Gastrocnemius medialis (tissue), 4 donors: Measurements from ENCODE around the gene DNAJC5G.
"Not testable (repeated sequence)": the region's sequence is repeated elsewhere in the genome, so short reads cannot be mapped to it uniquely, and the experiment has no call there.

Experiments
- POLR2A ChIP-seq, 2 donors: fragments of 450-650 bp; IDR thresholded peaks; one replicate each; pipeline ENCODE4 v1.6.1; 2017; ENCODE audit warnings: antibody characterized with exemption in 2 of 2, mild to moderate bottlenecking in 2 of 2, moderate library complexity in 2 of 2
- TF ChIP-seq, protein P1 (sequence below), 5 experiments: fragments of 450-650 bp in 3 of 5; fragments of 200-600 bp in 2 of 5; sonication (generic) in 2 of 5; IDR thresholded peaks in 4 of 5; conservative IDR thresholded peaks in 1 of 5; 1 replicate in 4 of 5; 2 replicates in 1 of 5; pipeline ENCODE4 v1.5.1; 2016 to 2019; ENCODE audit warnings: antibody characterized with exemption in 5 of 5, mild to moderate bottlenecking in 3 of 5, moderate library complexity in 3 of 5

DNA sequence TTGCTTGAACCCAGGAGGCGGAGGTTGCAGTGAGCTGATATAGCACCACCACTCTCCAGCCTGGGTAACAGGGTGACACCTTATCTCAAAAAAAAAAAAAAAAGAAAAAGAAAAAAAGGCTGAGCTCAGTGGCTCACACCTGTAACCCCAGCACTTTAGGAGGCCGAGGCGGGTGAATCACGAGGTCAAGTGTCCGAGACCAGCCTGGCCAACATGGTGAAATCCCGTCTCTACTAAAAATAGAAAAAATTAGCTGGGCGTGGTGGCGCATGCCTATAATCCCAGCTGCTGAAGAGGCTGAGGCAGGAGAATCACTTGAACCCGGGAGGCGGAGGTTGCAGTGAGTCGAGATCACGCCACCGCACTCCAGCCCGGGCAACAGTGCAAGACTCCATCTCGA is 44.6 kb downstream of the DNAJC5G start:
- TF ChIP-seq, protein P1, sequence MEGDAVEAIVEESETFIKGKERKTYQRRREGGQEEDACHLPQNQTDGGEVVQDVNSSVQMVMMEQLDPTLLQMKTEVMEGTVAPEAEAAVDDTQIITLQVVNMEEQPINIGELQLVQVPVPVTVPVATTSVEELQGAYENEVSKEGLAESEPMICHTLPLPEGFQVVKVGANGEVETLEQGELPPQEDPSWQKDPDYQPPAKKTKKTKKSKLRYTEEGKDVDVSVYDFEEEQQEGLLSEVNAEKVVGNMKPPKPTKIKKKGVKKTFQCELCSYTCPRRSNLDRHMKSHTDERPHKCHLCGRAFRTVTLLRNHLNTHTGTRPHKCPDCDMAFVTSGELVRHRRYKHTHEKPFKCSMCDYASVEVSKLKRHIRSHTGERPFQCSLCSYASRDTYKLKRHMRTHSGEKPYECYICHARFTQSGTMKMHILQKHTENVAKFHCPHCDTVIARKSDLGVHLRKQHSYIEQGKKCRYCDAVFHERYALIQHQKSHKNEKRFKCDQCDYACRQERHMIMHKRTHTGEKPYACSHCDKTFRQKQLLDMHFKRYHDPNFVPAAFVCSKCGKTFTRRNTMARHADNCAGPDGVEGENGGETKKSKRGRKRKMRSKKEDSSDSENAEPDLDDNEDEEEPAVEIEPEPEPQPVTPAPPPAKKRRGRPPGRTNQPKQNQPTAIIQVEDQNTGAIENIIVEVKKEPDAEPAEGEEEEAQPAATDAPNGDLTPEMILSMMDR (IDR thresholded peaks at IDR 0.05 in 4 of 5, conservative IDR thresholded peaks at IDR 0.05 in 1 of 5): not testable (repeated sequence)
- TF ChIP-seq POLR2A (IDR thresholded peaks at IDR 0.05): peak; percentile 16 to 42
